ENCODE data around the gene NPLOC4.
A peak's percentile ranks its signal among the peaks of the same experiment; 100 is the strongest.

NPLOC4 gene

DNA sequence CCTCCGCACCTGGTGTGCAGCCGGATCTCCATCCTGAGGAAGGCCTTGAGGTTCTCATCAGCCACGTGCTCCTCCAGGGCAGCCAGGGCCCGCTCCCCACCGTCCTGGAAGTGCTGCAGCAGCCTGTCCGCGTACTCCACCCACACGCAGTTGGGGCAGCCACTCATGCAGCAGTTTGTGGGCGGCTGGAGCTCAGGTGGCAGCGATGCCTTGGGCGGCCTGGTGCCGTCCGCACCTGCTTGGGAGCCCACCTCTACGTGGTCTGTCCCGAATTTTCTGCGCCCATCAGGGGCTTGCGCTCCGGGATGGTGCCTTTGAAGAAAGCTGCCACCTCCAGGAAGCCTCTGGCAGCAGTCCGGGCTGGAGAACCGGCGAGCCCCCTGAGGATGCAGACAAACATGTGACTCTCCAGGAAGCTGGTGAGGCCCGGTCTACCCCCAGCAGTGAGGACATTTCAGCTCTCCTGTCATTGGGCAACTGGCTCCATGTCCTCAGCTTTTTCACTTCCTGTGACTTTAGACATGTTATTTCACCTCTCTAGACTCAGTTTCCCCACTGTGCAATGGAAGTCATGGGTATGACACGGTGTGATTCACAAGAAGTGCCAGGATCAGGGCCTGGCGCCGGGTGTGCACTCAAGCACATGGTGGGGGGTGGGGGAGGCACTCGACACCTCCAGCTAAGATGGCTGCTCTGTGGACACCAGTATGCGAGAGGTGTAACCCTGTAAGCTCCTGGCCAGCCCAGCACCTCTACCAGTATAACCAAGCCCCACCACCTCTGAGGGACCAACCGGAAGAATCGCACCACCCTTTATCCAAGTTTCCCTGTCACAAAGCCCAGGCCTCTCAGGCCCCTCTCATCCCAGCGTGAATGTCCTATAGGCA, 28.5 kb upstream of the NPLOC4 start:
- FAIRE-seq (peak; percentile 87), DNase-seq (ENCODE audit: insufficient read length, low spot score) (peak; percentile 67)
- TF ChIP-seq PAX5 (IDR thresholded peaks at IDR 0.05; ENCODE audit: insufficient read depth, low read length, severe bottlenecking) = no peak
- TF ChIP-seq POLR2AphosphoS5 (IDR thresholded peaks at IDR 0.05; ENCODE audit: low read depth, low read length) = peak; percentile 54
- TF ChIP-seq POU2F2 (IDR thresholded peaks at IDR 0.05; ENCODE audit: low read depth, low read length) = peak; percentile 45; the same call in 1 of the 2 replicates
- TF ChIP-seq POLR2A (IDR thresholded peaks at IDR 0.05; ENCODE audit: low read depth, low read length) = peak; percentile 66; the same call in 1 of the 2 replicates
- peak; percentile 78 for TF ChIP-seq TAF1 (IDR thresholded peaks at IDR 0.05; ENCODE audit: low read depth, low read length)
- no peak for TF ChIP-seq SPI1 (IDR thresholded peaks at IDR 0.05; ENCODE audit: low read depth, low read length)

DNA sequence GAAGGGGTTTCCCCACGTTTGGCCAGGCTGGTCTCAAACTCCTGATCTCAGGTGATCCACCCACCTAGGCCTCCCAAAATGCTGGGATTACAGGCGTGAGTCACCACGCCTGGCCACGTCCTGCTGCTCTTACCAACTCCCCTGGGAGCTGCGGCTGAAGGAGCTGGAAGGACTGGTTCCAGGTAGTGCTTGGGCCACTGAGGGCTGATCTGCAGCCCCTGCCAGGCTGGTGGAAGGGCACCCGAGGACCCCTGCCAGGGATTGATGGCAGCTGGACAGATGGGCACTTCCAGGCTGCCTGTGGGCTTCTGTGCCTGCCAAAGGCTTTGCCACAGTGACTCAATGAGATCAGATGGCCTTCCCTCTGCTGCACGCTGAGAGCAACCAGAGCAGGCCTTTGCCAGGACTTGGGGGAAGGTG, 27.1 kb upstream of the NPLOC4 start:
- FAIRE-seq (no peak), DNase-seq (ENCODE audit: insufficient read length, low spot score) (no peak)
- TF ChIP-seq POLR2A (IDR thresholded peaks at IDR 0.05; ENCODE audit: low read depth, low read length) = peak; percentile 33; the same call in 1 of the 2 replicates
- no peak for TF ChIP-seq TAF1 (IDR thresholded peaks at IDR 0.05; ENCODE audit: low read depth, low read length)
- 0 out of 2 replicates have a peak, but pooled peaks have one; percentile 41 for TF ChIP-seq POLR2AphosphoS5 (IDR thresholded peaks at IDR 0.05; ENCODE audit: low read depth, low read length)

DNA sequence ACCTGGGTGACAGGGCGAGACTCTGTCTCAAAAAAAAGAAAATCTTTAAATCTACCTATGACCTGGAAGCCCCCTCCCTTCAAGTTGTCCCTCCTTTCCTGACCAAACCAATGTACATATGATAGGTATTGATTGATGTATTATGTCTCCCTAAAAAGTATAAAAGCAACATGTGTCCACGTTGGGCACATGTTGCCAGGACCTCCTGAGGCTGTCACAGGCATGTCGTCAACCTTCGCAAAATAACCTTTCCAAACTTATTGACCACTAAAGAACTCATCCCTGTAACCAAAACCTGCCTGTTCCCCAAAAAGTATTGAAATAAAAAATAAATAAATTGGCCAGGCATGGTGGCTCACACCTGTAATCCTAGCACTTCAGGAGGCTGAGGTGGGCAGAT, 25.1 kb upstream of the NPLOC4 start:
- FAIRE-seq = no peak
- no peak for TF ChIP-seq POLR2AphosphoS5 (IDR thresholded peaks at IDR 0.05; ENCODE audit: low read depth, low read length)
- no peak for TF ChIP-seq POLR2A (IDR thresholded peaks at IDR 0.05; ENCODE audit: low read depth, low read length)
- TF ChIP-seq TAF1 (IDR thresholded peaks at IDR 0.05; ENCODE audit: low read depth, low read length) = no peak
- TF ChIP-seq SPI1 (IDR thresholded peaks at IDR 0.05; ENCODE audit: low read depth, low read length) = no peak
- TF ChIP-seq POU2F2 (IDR thresholded peaks at IDR 0.05; ENCODE audit: low read depth, low read length) = no peak
- TF ChIP-seq PAX5 (IDR thresholded peaks at IDR 0.05; ENCODE audit: insufficient read depth, low read length, severe bottlenecking) = no peak

DNA sequence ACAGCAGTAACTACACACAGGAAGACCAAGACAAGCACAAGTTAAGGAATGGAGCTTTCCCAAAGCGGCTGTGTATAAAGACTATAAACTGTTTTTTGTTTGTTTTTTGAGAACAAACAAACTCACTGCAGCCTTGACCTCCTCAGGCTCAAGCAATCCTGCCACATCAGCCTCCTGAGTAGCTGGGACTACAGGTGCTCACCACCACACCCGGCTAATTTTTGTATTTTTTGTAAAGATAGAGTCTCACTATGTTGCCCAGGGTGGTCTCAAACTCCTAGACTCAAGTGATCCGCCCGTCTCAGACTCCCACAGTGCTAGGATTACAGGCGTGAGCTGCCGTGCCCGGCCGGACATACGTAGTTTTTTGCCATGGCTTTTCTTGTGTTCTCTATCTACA, 23.5 kb upstream of the NPLOC4 start:
- FAIRE-seq (no peak), DNase-seq (ENCODE audit: insufficient read length, low spot score) (no peak)
- TF ChIP-seq POLR2AphosphoS5 (IDR thresholded peaks at IDR 0.05; ENCODE audit: low read depth, low read length) = no peak
- no peak for TF ChIP-seq TAF1 (IDR thresholded peaks at IDR 0.05; ENCODE audit: low read depth, low read length)
- no peak for TF ChIP-seq SPI1 (IDR thresholded peaks at IDR 0.05; ENCODE audit: low read depth, low read length)
- TF ChIP-seq PAX5 (IDR thresholded peaks at IDR 0.05; ENCODE audit: insufficient read depth, low read length, severe bottlenecking) = no peak
- TF ChIP-seq POU2F2 (IDR thresholded peaks at IDR 0.05; ENCODE audit: low read depth, low read length) = no peak
- TF ChIP-seq POLR2A (IDR thresholded peaks at IDR 0.05; ENCODE audit: low read depth, low read length) = no peak

More for the DNA sequence above, 25.1 kb upstream of the NPLOC4 start:
- DNase-seq (ENCODE audit: insufficient read length, low spot score) = no peak

DNA sequence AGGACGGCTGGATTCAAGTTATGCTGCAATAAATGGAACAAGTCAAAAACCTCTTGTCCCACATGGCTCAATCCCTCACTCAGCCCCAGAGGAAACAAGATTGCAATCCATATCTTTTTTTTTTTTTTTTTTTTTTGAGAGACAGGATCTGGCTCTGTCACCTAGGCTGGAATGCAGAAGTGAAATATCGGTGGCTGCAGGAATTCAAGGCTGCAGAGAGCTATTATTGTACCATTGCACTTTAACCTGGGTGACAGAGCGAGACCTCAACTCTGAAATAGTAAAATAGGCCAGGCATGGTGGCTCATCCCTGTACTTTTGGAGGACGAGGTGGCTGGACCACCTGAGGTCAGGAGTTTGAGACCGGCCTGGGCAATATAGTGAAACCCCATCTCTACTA, 22.1 kb upstream of the NPLOC4 start:
- DNase-seq (ENCODE audit: insufficient read length, low spot score) (no peak), FAIRE-seq (no peak)
- TF ChIP-seq POLR2A (IDR thresholded peaks at IDR 0.05; ENCODE audit: low read depth, low read length) (no peak), PAX5 (IDR thresholded peaks at IDR 0.05; ENCODE audit: insufficient read depth, low read length, severe bottlenecking) (no peak), SPI1 (IDR thresholded peaks at IDR 0.05; ENCODE audit: low read depth, low read length) (peak; percentile 69)

DNA sequence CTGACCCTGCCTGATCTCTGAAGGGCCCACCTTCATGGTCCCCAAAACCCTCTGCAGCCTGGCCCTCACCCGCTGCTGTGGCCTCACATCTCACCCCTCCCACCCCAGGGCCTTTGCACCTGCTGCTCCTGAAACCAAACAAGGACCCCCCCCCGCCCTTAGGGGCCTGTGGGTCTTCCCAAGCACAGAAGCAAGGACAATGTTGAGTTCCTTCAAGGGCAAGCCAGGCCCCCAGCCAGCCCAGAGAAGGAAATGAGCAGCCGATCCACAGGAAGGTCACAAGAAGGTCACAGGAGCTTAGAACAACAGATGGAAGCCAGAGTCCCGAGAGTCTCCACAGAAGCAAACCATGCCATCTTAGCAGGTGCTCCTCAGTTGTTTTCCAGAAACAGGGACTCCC, 19.9 kb upstream of the NPLOC4 start:
- TF ChIP-seq POLR2A (IDR thresholded peaks at IDR 0.05; ENCODE audit: low read depth, low read length) = no peak
- TF ChIP-seq TAF1 (IDR thresholded peaks at IDR 0.05; ENCODE audit: low read depth, low read length) = no peak
- TF ChIP-seq POU2F2 (IDR thresholded peaks at IDR 0.05; ENCODE audit: low read depth, low read length) = no peak
- no peak for TF ChIP-seq POLR2AphosphoS5 (IDR thresholded peaks at IDR 0.05; ENCODE audit: low read depth, low read length)
- no peak for TF ChIP-seq PAX5 (IDR thresholded peaks at IDR 0.05; ENCODE audit: insufficient read depth, low read length, severe bottlenecking)
- TF ChIP-seq SPI1 (IDR thresholded peaks at IDR 0.05; ENCODE audit: low read depth, low read length) = no peak
- FAIRE-seq (no peak), DNase-seq (ENCODE audit: insufficient read length, low spot score) (no peak)

DNA sequence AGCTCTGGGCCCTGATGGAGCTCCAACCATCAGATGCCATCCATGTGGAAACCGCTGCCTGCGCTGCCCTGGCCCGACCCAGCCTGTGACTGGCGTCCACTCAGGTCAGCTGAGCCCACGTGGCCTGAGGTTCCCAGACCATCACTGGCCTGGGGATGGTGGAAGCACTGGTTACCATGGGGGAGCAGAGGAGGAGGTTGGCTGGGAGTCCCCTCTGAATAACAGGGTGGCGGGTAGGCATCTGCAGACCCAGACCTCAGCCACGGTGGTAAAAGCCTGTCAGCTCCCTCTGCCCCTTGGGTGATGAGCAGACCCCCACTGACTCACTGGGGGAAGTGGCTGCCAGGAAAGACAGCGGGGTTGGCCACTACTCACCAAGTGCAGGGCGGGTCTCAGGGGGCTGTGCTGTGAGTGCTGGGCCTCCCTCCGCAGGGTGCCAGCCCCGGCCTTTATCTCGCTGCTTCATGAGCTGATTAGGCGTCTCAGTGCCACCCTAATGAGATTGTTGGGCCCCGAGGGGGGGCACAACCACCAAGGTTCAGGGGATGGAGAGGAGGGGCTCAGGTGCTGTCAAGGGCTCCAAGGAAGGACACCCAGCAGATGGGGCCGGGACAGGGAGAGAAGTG, 19.3 kb upstream of the NPLOC4 start, which contains the start of gene PDE6G:
Gene PDE6G, minus strand, starts transcription at position 425 of the 626 bp plus-strand sequence. CDS start 3,237 bp downstream, outside the sequence.
- FAIRE-seq = no peak
- TF ChIP-seq POU2F2 (IDR thresholded peaks at IDR 0.05; ENCODE audit: low read depth, low read length) (no peak), POLR2A (IDR thresholded peaks at IDR 0.05; ENCODE audit: low read depth, low read length) (no peak)
- no peak for DNase-seq (ENCODE audit: insufficient read length, low spot score)

DNA sequence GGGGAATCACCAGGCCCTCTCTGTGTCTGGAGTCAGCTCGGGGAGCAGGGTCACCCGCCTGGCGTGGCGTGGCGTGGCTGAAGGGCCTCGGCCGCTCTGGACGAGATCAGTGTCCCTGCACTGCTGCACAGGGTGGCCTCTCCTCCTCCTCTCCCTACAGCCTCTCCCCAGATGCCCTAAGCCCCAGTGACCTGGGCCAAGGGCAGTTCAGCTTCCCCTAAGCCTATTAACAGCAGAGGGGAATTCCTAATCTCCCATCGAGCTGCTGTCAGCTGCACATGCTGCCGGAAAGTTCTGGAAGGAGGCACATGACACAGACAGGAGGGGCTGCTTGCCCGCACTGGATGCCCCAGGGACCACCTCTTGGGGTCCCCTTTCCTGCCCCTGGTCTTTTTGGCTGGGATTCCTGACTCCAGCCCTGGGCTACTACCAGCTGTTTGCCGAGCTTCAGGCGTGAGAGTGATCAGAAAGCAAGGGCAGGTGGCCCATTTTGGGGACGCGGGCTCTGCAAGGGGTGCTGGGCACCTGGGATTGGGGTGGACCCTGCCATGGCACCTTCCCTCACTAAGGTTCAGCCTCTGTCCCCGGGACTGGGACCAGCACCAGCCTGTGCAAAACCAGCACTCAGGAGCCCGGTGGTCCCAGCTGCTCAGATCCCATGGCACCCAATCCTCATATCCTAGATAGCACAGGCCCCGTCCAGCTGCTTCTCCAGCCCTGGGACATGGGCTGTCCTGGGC, 18.6 kb upstream of the NPLOC4 start:
- FAIRE-seq (no peak), DNase-seq (ENCODE audit: insufficient read length, low spot score) (no peak)
- TF ChIP-seq PAX5 (IDR thresholded peaks at IDR 0.05; ENCODE audit: insufficient read depth, low read length, severe bottlenecking) (no peak), POLR2A (IDR thresholded peaks at IDR 0.05; ENCODE audit: low read depth, low read length) (no peak), POLR2AphosphoS5 (IDR thresholded peaks at IDR 0.05; ENCODE audit: low read depth, low read length) (no peak), POU2F2 (IDR thresholded peaks at IDR 0.05; ENCODE audit: low read depth, low read length) (no peak), TAF1 (IDR thresholded peaks at IDR 0.05; ENCODE audit: low read depth, low read length) (no peak), SPI1 (IDR thresholded peaks at IDR 0.05; ENCODE audit: low read depth, low read length) (no peak)

All from GM12891 (cell line).